ENCODE data around the gene INTS11.

The INTS11 gene

GRCh38 chr1:1284221-1285101, 40.0 kb downstream of the INTS11 start:
- no peak for DNase-seq

DNA sequence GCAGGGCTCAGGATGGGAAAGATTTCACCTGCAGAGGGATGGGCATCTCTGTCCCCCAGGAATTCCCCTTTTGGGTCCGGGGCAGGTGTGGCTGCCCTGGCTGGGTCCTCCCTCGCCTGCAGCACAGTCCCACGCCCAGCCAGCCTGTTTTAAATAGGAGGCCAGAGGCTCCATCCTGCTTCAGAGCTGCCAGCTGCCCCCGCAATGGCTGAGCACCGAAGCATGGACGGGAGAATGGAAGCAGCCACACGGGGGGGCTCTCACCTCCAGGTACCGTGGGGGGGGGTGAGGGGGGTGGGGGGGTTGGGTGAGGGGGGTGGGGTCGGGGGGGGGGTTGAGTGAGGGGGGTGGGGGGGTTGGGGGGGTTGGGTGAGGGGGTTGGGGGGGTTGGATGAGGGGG, 40.6 kb downstream of the INTS11 start:
- DNase-seq: no peak

DNA sequence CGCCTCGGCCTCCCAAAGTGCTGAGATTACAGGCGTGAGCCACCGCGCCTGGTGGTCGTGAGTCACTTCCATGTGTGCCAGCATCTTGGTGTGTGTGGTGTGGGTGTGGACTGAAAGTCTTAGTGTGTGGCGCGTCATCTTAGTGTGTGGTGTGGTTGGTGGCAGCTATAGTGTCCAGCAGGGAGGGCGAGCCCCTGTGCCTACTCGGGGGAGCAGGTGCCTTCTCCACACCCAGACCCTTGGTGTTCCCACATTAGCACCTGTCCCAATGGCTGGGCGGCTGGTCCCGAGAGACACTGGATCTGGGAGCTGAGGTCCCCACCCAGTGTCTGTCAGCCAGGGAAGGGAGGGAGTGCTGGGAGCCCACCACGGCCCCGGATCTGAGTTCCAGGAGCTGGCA, 41.5 kb downstream of the INTS11 start:
- no peak for DNase-seq

DNA sequence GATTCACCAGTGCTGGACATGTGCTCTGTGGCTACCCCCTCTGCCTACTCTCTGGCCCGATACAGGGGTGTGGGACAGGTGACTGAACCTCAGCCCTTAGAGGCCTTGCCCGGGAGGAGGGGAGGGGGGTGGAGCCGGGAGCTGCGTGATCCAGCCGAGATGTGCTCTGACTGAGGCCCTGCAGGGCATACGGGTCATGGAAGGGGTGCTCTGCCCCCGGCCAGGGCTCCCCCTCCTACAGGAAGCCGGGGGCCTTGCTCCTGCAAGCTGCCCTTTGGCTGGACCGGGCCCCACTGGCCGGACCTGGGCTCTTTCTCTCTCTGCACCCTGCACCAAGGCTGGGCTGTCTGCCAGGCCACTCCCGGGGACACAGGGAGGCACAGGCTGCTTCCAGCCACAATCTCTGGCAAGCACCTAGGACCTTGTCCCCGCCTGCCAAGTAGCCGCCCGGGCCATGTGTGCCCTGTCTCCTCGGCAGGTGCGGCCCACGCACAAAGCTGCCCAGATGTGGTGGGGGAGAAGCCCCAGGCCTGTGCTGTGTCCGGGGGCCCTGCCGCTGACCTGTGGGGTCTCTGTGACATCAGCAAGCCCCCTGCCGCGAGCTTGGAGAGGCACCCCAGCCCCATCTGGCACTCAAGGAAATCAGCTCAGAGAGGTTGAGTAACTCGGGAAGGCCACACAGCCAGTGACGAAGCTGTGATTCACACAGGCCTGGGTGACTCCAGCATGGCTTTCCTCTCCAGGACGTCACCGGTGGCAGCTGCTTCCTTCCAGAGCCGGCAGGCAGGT, 42.7 kb downstream of the INTS11 start:
- no peak for DNase-seq

DNA sequence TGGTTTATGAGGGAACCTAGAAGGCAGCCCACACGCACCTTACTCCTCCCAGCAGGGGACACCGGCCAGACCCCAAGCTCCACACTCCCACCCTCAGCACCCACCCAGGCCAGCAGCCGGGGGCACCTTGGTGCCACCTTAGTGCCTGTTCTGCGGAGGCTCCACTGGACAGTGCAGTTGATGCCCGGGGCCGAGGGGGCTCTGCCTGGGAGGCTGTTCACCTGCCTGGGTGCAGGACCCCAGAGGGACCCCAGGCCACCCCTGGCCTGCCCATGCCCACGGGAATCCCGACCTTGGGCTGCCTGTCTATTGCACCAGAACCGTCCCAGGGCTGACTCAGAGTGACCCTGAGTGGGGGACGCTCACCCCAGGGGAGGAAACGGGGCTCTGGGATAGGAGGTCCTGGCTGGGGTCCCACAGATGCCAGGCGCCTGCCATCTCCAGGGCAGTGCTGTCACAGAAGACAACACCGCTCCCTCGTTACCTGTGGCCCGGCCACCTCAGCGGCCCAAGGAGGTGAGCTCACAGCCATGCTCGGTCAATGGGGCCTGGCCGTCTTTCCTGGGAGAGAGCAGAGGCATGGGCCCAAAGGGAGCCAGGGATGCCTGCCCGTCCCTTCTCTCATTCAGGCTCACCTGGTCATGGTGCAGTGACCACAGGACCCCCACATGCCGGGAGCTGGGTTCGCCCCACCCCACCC, 43.5 kb downstream of the INTS11 start:
- no peak for DNase-seq

DNA sequence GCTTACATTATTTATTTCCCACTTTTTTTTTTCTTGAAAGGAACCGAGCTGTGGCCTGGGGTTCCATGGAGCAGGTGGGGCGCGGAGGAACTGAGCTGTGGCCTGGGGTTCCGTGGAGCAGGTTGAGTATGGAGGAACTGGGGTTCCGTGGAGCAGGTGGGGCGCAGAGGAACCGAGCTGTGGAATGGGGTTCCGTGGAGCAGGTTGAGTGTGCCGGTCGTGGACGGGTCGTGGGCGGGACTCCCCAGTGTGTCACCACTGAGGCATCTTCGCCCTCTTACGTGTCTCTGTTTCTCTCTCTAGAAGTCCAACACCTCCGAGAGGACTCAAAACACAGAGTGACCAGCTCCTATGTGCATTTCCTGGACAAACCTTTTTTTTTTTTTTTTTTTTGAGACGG, 45.4 kb downstream of the INTS11 start:
- DNase-seq: no peak

- no peak for DNase-seq
These were observed 45.8 kb downstream of the INTS11 start for GRCh38 chr1:1278620-1279019.

- DNase-seq: no peak
These were observed 48.6 kb downstream of the INTS11 start for GRCh38 chr1:1275836-1276235.

- DNase-seq: no peak
These were observed 49.5 kb downstream of the INTS11 start for GRCh38 chr1:1274931-1275431.

DNA sequence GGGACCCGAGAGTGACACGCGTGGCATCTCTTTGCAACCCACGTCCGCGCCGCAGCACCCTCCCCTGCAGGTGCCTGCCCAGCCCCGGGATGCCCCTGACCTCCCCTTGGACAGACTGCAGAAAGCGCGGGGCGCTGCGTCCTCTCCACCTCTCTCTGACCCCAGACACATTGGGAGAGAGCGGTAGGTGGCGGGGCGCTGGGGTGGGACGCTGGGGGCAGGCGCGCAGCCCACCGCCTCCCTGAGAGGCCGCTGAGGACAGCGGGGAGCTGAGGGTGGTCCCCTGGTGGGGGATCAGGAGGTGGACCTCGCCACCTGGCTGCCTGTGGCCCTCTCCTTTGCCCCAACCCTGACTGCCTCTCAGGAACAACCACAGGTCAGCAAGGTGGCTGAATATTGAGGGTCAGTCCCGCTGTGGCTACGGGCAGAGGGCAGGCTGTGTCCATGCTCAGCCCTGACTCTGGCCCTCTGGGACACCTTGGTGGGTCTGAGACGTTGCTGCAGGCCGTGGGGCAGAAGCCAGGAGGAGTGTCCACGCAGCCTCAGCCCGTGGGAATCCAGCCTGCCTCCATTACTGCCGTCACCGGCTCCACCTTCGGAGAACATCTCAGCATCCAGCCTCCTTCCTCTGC, 50.0 kb downstream of the INTS11 start:
- no peak for DNase-seq

GRCh38 chr1:1273512-1274298, 50.8 kb downstream of the INTS11 start, which contains the start of gene UBE2J2:
Gene UBE2J2 (minus strand): TSS chr1:1273854. CDS start chr1:1267992, 5,862 bp downstream.
- no peak for DNase-seq

DNA sequence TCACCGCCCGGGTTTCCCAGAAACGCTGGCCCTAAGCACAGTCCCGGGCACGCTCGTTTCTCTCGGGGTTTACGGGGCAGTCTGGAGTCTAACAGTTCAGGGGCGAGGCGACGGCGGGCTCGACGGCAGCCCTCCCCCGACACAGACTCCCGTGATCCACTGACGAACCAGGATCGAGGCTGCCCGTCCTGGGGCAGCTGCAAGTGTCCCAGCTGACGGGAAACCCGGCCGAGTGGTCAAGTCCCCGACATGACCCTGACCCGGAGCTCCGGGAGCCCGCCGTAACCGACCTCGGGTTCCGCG, 51.3 kb downstream of the INTS11 start:
- no peak for DNase-seq

GRCh38 chr1:1272341-1273208, 51.9 kb downstream of the INTS11 start:
- DNase-seq: no peak

- DNase-seq: no peak
These were observed 53.6 kb downstream of the INTS11 start for GRCh38 chr1:1270813-1271212.

GRCh38 chr1:1268284-1268682, 56.2 kb downstream of the INTS11 start:
- DNase-seq: no peak

DNA sequence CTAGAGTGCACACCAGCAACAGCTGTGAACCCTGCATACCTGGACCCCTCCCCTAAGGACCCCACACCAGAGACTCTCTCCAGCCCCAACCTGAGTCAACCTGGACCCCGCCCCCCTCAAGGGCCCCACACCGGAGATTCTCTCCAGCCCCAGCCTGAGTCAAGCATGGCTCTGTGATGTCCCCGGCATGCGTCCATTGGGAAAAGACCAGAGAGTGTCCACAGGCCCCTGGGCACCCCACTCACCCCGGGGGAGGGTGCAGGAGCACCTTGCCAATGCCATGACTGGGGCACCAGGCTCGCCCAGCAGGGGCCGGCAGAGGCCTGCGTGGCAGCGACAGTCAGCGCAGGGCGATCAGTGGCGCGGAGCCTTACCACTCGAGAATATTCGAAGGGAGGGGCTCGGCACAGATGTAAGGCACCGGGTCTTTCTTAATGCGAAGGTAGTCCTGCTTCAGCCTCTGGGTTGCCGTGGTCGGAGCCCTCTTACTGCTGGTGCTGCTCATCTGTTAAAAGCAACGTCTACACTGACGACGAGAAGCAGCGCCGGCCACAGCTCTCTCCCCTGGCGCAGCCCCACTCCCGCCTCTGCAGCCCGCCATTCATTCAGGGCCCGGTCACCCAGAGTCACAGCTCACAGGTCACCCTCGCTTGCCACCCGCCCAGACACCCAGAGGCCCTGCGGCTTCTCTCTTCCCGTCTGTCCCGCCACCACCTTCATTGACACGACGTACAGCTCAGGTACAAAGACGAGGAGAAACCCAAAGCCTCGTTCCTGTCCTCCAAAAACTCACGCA, 56.8 kb downstream of the INTS11 start:
- no peak for DNase-seq

- DNase-seq: no peak
These were observed 59.6 kb downstream of the INTS11 start for GRCh38 chr1:1264868-1265272.

- DNase-seq: no peak
These were observed 60.4 kb downstream of the INTS11 start for GRCh38 chr1:1264026-1264425.

GRCh38 chr1:1262758-1263157, 61.7 kb downstream of the INTS11 start:
- no peak for DNase-seq

GRCh38 chr1:1262071-1262470, 62.4 kb downstream of the INTS11 start:
- no peak for DNase-seq
